Left lung (tissue), 10 donors: ENCODE measurements around the gene SPATA9. TPM values are rescaled to one million over a fixed set of nuclear protein-coding genes. Genes with fewer than 3 reads are reported as not detected.

Experiments used
- ATAC-seq: fragments of 200-7000 bp; cut with Tn5 transposase; one replicate; pipeline ENCODE4 v1.9.1; 2020; ENCODE audit warnings: moderate library complexity
- DNase-seq, 4 donors: peaks; one replicate each; pipeline ENCODE4 v3.0.0-alpha.2; 2013 to 2020
- H3K27ac ChIP-seq, 2 donors: fragments of 200-600 bp; sonication (generic) in 1 of 2; one replicate each; pipeline versions ENCODE4 v1.5.0 to v1.8.0; 2020 to 2021
- H3K27me3 ChIP-seq, 2 donors: fragments of 200-600 bp; sonication (generic) in 1 of 2; one replicate each; pipeline versions ENCODE4 v1.5.0 to v1.8.0; 2020 to 2021
- H3K36me3 ChIP-seq, 2 donors: fragments of 200-600 bp; sonication (generic) in 1 of 2; one replicate each; pipeline versions ENCODE4 v1.5.0 to v1.8.0; 2020 to 2021
- H3K4me1 ChIP-seq, 2 donors: fragments of 200-600 bp; one replicate each; pipeline ENCODE4 v1.8.0; 2021
- H3K4me3 ChIP-seq, 2 donors: fragments of 200-600 bp; sonication (generic) in 1 of 2; one replicate each; pipeline versions ENCODE4 v1.5.0 to v1.8.0; 2020 to 2021; ENCODE audit warnings: mild to moderate bottlenecking in 1 of 2
- H3K9me3 ChIP-seq, 2 donors: fragments of 200-600 bp; sonication (generic) in 1 of 2; one replicate each; pipeline versions ENCODE4 v1.5.0 to v1.8.0; 2020 to 2021
- intact Hi-C, 2 donors: fragments of 100-400 bp; cut with DNase I; formaldehyde crosslinking; loops; one replicate each; pipeline versions ENCODE4 v1.11.2 to v1.14.2; 2022
- polyA plus RNA-seq, 6 donors: library from polyadenylated mRNA; unstranded; fragments of 120-200 nt; gene quantifications; one replicate each; pipeline ENCODE4 v1.2.1, GENCODE V29; 2013; ENCODE audit not compliant: insufficient read length in 6 of 6
- total RNA-seq, 2 donors: library from RNA; stranded (reverse); fragmentation: NEBNext Ultra II Directional; extraction: Animal tissue kit (Norgen Biotek cat#: 25700); gene quantifications; one replicate each; pipeline ENCODE4 v1.2.1, GENCODE V29; 2021
- TF ChIP-seq, protein P1 (sequence below), 2 donors: fragments of 200-600 bp; sonication (generic) in 1 of 2; IDR thresholded peaks; one replicate each; pipeline versions ENCODE4 v1.5.0 to v1.8.0; 2021; ENCODE audit warnings: antibody characterized with exemption in 2 of 2
- donor health status: DM: no; HTN: yes; CAD: no.
- donor health status: DM: no; HTN: no; CAD: no.

SPATA9 gene
- total and polyA plus RNA-seq, 8 donors = 0.31 to 2.3 (median 1.3) TPM

DNA sequence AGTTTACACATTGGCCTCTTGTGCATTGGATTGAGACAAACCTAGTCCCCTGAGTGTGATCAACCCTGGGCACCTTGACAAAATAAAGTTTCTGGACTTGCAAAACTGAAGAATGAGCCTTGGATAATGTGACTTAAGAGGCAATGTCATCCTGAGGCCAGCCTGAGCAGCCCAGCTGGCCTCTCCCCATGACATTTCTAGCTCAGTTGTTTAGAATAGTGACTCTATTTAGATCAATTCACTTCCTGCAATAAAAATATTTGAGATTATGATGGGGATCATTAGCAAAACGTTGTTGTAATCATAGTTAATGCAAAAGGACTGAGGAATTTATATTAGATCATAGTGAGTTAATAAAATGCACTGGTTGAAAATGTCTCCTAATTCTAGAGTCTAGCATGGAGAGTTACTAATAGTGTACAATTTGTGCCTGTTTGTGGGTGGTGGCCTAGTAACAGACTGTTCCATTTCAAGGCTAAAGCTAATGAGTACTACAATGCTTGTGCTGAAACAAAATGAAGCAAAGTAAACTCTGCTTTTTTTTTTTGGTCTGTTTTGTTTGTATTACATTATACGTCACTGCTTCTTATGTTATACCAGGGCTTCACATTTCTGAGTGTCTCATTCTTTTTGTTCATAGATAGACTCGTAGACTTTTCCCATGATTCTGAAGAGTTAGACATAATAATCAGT, 37.4 kb upstream of the SPATA9 start:
- TF ChIP-seq, protein P1, sequence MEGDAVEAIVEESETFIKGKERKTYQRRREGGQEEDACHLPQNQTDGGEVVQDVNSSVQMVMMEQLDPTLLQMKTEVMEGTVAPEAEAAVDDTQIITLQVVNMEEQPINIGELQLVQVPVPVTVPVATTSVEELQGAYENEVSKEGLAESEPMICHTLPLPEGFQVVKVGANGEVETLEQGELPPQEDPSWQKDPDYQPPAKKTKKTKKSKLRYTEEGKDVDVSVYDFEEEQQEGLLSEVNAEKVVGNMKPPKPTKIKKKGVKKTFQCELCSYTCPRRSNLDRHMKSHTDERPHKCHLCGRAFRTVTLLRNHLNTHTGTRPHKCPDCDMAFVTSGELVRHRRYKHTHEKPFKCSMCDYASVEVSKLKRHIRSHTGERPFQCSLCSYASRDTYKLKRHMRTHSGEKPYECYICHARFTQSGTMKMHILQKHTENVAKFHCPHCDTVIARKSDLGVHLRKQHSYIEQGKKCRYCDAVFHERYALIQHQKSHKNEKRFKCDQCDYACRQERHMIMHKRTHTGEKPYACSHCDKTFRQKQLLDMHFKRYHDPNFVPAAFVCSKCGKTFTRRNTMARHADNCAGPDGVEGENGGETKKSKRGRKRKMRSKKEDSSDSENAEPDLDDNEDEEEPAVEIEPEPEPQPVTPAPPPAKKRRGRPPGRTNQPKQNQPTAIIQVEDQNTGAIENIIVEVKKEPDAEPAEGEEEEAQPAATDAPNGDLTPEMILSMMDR (IDR thresholded peaks at IDR 0.05) = no peak
- H3K9me3 ChIP-seq = no peaks in the 10 kb centered on the region
- intact Hi-C loops = no loop called here
- peaks cover 4 to 6% of the 10 kb centered on the region in 2 donors for H3K4me1 ChIP-seq
- H3K36me3 ChIP-seq = no peaks in the 10 kb centered on the region
- ATAC-seq (peak; percentile 76), DNase-seq (no peak)
- no peaks in the 10 kb centered on the region for H3K27me3 ChIP-seq
- H3K27ac ChIP-seq = no peak overlapping the region
- H3K4me3 ChIP-seq = no peak overlapping the region

DNA sequence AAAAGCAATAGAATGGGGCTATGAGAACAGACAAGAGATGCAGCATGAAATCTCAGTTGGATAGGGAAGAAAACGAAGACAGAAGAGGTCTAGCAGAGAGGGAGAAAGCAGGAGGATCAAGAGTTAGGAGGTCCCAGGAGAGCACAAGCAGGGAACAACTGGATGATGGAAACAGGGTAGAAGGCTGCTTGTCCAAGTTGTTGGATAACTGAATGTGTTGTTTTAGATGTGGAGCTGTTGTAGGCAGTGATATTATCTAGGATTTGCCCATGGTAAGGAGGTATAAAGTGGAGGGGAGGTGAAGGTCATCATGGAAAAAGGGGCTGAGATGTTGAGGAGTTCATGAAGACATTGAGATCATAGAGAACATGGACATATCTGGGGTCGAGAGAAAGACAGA, 35.9 kb upstream of the SPATA9 start:
- no peak for ATAC-seq
- no peak for DNase-seq
- Histone ChIP-seq H3K36me3 (no peaks in the 10 kb centered on the region), H3K4me1 (peaks cover 4 to 6% of the 10 kb centered on the region in 2 donors), H3K9me3 (no peaks in the 10 kb centered on the region), H3K27me3 (no peaks in the 10 kb centered on the region), H3K27ac (no peak overlapping the region), H3K4me3 (no peak overlapping the region)
- intact Hi-C loops = no loop called here
- TF ChIP-seq, protein P1 (IDR thresholded peaks at IDR 0.05) = no peak

DNA sequence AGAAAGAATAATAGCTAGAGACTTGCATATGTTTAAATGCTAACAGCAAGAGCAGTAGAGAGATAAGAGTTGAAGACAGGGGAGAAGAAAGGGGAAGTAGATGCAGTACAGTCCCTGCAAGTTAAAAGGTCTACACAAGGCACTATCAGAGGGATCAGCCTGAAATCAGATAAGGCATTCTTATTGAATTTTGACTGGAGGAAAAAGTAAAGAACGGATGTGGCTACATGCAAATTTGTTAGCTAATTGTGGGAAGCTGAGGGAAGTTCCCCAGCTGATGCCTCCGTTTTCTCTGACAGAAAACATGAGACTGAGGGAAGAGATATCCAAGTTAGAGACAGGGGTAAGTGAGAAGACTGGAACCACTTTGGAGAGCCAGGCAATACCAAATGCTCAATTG, 35.4 kb upstream of the SPATA9 start:
- no peaks in the 10 kb centered on the region for H3K27me3 ChIP-seq
- H3K27ac ChIP-seq = no peak overlapping the region
- intact Hi-C loops = no loop called here
- H3K9me3 ChIP-seq = no peaks in the 10 kb centered on the region
- H3K4me1 ChIP-seq = peaks cover 2 to 6% of the 10 kb centered on the region in 2 donors
- no peaks in the 10 kb centered on the region for H3K36me3 ChIP-seq
- TF ChIP-seq, protein P1 (IDR thresholded peaks at IDR 0.05) = no peak
- DNase-seq = no peak
- no peak overlapping the region for H3K4me3 ChIP-seq
- no peak for ATAC-seq

DNA sequence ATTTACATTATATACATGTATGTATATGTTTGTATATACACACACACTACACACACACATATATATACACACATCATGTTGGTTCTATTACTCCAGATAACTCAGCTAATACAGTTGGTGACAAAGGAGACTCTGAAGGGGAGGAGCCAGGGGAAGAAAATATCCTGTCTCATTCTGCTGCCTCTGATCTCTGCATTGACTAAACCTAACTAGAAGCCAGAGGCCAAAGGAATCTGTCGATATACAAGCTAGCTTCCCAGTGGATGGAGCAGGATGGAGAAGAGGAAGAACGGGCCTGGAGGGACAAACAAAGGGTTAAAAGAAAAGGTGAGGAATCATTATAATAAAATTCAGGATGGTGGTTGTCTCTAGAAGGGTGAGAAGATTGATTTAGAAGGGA, 34.6 kb upstream of the SPATA9 start:
- intact Hi-C loops = no loop called here
- H3K27me3 ChIP-seq = no peaks in the 10 kb centered on the region
- H3K4me3 ChIP-seq = no peak overlapping the region
- H3K4me1 ChIP-seq = peaks cover 0 to 6% of the 10 kb centered on the region in 2 donors
- H3K9me3 ChIP-seq = no peaks in the 10 kb centered on the region
- no peak for ATAC-seq
- H3K36me3 ChIP-seq = no peaks in the 10 kb centered on the region
- H3K27ac ChIP-seq = no peak overlapping the region
- TF ChIP-seq, protein P1 (IDR thresholded peaks at IDR 0.05) = no peak
- DNase-seq = no peak

DNA sequence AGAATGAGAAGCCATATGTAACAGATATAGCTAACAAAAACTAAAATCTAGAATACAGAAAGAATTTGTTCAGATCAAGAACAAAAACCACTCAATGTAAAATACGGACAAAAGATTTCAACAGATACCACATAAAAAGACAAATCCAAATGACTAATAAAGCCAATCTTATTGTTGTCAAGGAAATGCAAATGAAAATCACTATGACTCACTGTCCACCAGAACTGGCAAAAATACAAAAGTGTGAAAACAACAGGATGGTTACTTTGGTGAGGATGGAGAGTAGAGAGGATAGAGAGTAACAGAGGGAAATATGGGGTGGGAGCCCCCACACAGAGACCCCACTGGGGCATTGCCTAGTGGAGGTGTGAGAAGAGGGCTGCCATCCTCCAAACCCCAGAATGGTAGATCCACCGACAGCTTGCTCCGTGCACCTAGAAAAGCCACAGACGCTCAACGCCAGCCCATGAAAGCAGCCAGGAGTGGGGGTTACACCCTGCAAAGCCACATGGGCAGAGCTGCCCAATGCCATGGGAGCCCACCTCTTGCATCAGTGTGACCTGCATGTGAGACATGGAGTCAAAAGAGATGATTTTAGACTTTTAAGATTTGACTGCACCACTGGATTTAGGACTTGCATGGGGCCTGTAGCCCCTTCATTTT, 33.1 kb upstream of the SPATA9 start:
- H3K27ac ChIP-seq = no peak overlapping the region
- no peaks in the 10 kb centered on the region for H3K36me3 ChIP-seq
- ATAC-seq (no peak), DNase-seq (no peak)
- H3K9me3 ChIP-seq = no peaks in the 10 kb centered on the region
- H3K4me3 ChIP-seq = no peak overlapping the region
- TF ChIP-seq, protein P1 (IDR thresholded peaks at IDR 0.05) = no peak
- intact Hi-C loops = no loop called here
- peaks cover 0 to 6% of the 10 kb centered on the region in 2 donors for H3K4me1 ChIP-seq
- no peaks in the 10 kb centered on the region for H3K27me3 ChIP-seq
